HG03066 (cell line): ENCODE measurements around the gene PDK1.
"Not testable (repeated sequence)": the region's sequence is repeated elsewhere in the genome, so short reads cannot be mapped to it uniquely, and the experiment has no call there.

Source experiments
- ATAC-seq: cut with Tn5 transposase; IDR thresholded peaks from one replicate; pipeline ENCODE4 v1.9.1; 2021; ENCODE audit warnings: low read depth; ENCODE audit not compliant: unreplicated experiment

The PDK1 gene

DNA sequence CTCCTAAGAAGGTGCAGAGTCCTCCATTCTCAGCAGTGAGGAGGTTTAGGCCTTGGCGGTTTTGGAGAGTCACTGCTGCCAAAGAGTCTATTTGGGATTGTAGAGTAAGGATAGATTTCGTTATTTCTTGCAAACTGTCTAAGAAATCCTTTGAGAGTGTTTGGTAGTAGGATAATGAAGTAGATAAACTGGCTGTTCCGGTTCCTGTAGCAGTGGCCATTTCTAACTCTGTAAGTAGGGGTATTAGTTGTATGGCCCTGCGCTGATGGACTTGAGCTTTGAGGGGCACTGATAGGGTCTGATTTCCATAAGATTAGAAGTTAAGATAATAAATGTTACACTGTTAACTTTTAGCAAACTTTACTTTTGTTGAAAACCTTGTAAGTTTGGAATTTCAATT lies 35.5 kb downstream of the PDK1 start:
- ATAC-seq, result not testable (repeated sequence)

DNA sequence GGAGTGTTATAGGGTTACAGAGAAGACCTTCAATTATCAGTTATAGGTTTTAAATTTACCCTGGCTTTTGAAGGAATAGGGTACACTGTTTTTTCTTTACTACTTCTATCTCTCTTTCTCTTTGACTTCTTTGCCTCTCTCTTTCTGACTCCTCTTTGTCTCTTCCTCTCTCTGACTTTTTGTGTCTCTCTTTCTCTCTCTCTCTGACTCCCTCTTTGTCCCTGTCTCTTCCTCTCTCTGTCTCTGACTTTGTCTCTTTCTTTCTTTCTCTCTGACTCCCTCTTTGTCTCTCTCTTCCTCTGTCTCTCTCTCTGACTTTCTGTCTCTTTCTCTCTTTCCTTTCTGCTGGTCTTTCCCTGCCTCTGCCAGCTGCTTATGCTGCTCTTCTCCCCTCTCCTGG lies 36.3 kb downstream of the PDK1 start:
- not testable (repeated sequence) for ATAC-seq

DNA sequence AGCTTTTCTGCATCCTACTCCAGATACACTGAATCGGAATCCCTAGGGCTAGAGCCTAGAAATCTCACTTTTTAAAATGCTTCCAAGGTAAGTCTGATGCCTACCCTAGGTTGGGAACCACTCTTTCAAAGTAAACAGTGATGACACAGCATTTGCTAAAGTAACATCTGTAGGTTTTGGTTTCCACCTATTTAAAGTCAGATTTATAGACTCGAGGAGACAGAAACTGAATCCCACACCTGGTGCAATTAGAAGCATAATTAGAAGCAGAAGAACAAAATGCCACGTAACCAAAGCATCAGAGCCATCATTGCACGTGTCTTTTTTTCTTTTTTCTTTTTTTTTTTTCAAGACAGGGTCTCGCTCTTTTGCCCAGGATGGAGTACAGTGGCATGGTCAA lies 40.9 kb downstream of the PDK1 start:
- no peak for ATAC-seq

DNA sequence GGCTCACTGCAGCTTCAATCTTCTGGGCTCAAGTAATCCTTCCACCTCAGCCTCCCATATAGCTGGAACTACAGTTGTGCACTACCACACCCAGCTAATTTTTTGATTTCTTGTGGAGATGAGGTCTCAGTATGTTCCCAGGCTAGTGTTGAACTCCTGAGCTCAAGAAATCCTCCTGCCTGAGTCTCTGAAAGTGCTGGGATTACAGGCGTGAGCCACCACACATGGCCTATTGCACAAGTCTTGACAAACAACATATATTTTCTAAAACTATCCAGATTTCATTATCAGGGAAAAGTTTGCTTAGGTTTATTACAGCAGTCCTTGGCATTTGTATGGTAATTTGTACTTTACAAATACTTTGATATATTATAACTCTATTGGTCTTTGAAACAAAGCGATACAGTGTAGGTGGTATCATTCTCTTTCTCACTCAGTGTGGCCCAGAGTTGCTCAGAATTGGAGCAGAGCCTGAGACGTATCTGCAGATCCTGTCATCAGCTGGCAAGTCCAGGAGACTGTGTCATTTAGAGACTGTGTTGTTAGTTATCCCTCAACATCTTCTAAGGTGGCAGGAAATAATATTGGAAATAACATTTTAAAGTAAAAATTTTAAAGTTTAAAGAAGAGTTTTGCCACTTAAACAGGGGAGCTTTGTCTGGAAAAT lies 41.4 kb downstream of the PDK1 start:
- no peak for ATAC-seq

DNA sequence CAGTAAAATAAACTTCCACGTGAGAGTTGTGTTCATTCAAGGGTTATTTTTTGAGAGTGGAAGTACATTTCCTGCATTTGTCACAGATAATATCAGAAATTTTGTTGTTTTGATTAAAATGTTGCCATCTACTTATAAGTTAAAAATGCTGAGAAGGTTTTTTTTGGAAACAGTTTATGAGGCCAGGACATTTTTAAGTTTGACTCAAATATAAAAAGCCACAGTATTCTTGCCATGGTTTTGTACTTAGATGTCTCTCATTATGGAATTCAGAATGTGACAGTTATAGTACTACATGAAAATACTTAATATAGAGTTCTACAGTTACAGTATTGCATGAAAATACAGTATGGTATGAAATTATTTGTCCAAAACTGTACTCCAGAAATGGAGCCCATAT lies 44.1 kb downstream of the PDK1 start:
- no peak for ATAC-seq

DNA sequence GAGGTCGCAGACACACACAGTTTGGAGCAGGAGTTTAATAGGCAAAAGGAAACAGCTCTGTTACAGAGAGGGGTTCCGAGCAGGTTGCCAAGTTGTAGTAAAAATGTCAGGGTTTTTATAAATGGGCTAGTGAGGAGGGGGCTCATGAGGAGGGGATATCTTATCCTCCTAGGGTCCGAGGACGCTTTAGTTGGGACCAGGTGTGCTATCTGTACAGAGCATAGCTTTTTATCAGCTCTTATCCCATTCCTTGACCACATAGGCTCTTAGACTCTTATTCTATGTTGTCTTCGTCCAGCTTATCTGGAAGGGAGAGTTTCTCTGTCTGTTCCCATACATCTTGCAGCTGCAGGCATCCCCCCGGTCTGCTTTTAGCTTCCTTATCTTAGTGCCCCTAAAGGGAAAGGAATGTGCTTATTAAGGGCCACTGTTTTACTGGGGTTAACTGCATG lies 44.7 kb downstream of the PDK1 start:
- ATAC-seq, result no peak

DNA sequence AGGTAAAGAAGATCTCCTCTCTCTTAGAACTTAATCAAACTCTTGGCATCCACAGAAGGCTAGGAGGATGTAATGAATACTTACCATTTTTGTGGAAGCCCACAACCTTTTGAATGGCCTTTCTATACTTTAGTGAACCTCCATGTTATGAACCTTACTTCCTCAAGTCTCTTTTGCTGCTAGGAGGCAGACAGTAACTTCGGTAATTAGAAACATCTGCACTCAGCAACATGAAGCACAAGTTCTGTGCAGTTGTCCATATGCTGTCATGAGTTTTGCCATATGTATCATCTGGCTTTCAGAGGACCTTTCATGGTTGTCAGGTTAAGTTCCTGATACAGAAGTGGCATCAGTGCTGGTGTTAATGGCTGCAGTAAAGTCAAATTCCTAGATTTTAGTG lies 50.4 kb downstream of the PDK1 start:
- no peak for ATAC-seq

DNA sequence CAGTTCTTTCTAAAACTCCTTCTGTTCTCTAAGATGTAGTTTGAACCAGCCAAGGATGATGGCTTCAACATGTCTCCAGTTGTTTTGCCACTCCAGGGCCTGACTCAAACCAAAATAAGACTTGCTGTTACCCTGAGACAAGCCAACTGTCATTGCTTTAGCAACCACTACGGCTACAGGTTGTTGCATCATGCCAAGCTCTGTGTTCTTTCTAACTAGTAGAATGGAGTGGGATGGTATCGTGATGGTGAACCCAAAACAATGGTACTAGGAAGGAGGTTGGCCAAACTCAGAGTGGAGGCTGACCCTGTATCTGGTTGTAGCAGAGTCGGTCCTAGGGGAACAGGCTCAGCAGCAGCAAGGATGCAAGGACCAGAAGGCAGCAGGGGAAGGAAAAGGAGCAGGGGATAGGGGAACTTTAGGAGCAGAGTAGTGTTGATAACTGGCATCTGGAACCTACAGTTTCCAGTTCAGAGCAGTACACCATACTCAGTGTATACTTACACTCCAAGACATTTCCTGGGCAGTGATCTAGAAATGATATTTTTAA lies 51.6 kb downstream of the PDK1 start:
- no peak for ATAC-seq

DNA sequence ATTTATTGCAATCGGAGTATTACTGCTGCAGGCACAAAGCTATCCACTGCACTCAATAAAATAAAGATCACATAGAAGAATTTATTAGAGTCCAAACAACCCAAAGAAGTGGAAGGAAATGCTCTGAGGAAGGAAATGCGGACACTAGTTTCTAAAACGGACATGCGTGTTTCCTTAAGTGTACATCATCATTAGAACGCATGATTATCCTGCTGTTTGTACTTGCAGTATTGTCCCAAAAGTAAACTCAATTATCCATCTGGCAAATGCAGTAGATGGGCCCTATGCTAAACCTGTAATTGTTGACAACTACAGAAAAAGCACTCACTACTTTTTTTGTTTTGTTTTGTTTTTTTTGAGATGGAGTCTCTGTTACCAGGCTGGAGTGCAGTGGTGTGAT lies 53.6 kb downstream of the PDK1 start:
- no peak for ATAC-seq

DNA sequence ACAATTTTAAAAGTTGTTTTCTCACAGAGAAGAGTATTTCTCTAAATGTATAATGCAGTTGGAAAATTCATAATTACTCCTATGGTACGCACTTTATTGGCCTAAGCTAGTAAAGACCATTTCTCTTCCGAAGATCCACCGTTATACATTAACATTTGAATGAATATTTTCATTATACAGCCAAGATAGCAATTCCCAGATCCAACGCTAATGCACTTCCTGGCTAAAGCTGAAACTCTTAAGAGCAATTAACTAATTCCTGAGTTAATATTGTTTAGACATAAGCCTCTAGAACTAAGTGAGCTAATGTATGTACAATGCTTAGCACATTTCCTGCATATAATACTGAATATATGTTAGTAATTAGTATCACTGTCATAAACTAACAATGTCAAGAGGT lies 56.2 kb downstream of the PDK1 start:
- ATAC-seq, result no peak

DNA sequence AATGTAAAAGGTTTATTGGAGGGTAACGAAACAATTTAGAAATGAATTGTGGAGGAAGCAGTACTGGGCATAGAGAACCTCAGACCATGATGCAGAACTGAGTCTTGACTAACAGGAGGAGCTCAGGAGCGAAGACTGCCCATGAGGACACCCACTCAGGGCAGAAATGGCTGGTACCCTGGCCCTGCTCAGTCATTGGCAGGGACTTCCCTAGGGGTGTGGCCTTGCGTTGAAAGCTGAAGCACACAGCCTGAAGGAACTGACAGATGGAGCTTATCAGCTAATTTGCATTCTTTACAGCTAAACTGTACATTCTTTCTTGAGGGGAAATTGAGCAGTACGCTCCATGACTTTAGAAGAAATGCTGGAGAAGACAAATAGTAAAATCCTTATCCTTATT lies 57.1 kb downstream of the PDK1 start:
- no peak for ATAC-seq

DNA sequence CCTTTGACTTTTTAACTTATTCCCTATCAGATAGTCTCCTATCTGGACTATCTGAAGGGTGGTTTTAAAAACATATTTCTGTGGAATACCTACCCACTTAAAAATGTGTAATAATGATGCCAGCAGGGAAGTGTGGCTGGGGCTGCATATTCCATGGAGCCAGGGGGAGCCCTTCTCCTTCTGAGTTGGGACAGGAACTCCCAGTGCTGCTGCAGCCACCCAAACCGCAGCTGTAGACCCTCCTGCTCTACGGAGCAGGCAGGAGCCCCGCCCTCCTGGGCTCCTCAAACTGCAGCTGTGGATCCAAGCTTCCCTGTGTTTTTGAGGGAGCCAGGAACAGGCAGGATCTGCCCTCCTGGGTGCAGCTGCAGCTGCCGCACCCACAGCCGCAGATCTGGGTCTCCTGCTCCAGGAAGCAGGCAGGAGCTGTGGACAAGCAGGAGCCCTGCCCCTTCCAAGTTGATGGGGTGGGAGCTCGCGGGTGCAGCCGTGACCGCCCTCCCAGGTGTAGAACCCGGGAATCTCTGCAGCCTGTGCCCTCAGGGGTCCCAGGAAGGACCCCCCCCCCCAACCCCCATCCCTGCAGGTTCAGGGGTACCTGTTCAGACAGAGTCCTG lies 57.8 kb downstream of the PDK1 start:
- ATAC-seq, result no peak

DNA sequence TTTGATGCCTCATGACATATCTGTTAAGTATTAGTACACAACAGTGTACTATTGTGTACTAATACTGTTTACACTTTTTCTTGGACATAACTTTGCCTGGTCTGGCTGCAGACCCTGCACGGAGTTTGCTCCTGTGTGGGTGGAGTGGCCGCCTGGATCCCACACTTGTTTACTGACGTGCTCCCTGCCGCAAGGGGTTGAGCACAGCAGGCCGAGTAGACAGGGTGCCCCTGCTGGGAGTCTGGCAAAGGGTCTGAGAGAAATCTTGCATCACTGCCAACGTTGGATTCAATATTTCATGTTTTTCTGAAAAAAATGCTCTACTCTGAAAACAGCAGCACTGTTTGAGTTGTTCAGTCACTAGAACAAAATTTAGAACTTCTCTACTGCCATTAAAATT lies 59.0 kb downstream of the PDK1 start:
- no peak for ATAC-seq

DNA sequence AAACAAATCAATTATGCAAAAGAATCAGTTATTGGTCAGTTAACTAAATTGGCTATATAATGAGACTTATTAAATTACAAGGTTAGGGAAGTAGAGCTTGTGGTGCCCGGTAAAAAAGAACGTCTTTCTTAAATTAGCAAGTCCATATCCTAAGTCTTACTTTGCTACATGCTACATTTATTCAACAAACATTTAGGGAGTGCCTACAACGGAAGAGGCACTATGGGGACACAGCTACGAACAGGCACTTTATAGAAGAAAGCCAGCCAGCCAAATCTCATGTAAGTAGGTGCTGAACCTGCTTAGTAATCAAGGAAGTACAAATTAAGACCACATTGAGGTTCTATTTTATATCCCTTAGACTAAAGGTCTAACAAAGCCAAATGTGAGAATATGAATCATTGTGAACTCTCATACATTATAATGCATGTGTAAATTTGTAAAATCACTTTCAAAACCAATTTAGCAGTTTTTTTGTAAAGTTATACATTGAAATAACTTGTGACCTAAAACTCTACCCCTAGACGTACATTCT lies 59.9 kb downstream of the PDK1 start:
- no peak for ATAC-seq

DNA sequence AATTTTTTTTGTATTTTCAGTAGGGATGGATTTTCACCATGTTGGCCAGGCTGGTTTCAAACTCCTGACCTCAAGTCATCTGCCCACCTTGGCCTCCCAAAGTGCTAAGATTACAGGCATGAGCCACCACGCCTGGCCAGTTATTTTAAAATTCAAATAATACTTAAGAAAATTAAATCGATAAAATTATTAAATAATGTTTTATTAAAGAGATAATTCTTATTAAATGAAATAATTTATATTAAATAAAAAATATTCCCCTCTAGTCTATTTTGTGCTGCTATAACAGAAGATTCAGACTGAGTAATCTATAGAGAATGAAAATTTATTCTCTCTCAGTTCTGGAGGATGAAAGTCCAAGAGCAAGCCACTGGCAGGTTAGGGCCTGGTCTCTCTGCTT lies 61.2 kb downstream of the PDK1 start:
- no peak for ATAC-seq

DNA sequence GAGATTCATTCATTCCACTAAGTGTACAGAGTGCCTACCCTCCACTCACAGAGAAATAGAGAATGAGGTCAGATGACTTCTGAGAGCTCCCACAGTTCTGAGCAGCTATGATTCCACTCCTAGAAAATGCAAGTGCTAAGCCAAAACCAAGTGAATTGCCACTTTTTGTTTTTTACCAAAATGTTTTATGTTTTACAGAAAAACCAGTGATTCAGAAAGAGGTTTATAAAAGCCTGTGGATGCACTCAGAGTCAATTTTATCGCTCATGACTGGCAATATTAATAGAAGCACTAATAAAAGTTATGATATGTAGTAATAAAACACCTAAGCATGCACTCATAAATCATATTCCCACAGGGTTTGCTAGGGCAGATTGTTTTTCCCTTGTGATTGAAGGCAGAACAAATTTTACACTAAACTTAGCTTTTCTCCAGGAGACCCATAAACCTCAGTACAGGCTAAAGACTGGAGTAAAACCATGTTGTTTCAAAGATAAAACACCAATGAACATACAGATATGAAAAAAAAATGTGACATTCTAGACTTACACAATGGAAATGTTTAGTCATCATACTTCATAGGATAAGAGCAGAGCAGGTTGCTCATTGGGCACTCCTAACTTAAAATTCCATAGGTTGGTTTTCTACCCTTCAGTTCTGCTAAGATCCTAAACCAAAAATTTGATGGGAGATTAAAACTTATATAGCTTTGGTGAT lies 67.5 kb downstream of the PDK1 start:
- no peak for ATAC-seq

DNA sequence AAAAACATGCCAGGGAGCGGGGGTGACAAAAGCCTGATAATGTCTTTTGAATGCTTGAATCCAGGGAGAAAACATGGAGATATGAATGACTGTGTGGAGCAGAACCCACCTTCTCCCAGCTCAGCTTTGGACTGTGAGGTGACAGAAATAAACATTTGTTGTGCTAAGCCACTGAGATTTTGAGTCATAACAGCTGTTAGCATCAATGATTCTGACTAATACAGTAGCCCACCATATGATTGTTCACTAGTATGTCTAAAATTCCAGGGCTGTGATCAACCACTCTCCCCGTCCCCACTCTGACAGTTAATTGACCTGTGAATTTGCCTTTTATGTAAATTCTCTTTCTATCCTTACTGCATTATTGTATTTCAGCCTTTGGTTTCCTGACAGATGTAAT lies 69.1 kb downstream of the PDK1 start:
- no peak for ATAC-seq

DNA sequence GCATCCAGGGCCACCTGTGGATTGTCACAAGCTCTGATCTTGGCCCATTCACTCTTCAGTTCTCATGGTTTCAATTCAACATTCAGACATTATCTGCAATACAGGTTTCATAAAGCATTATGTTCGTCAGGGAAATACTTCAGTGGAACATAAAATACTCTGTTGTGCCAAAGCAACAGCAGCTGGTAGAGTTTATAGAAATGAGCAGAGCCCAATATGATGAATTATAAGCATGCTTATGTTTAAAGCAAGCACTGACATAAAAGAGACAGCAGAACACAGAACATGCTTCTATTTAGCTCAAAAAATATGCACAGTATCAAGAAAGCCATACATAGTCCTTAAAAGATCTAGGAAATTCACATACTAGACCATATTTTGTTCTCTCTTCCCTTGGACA lies 71.3 kb downstream of the PDK1 start:
- ATAC-seq, result no peak

DNA sequence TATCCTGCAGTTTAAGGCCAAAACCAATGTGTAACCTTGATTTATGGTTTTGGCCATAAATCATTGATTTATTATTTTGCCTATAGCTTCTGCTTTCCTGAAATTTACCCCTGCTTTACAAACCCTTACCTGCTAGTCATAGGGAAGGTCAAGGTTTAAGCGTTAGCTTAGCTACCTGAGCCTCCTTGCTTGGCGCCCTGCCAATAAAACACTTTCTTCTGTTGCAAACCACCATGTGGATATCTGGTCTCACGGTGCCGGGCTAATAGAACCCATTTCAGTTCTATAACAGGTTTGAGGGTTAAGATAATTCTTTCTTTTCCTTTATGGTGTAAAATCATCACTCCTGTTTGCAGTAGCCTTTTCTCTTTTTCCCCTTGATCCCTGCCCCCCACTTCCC lies 72.2 kb downstream of the PDK1 start:
- ATAC-seq, result no peak

DNA sequence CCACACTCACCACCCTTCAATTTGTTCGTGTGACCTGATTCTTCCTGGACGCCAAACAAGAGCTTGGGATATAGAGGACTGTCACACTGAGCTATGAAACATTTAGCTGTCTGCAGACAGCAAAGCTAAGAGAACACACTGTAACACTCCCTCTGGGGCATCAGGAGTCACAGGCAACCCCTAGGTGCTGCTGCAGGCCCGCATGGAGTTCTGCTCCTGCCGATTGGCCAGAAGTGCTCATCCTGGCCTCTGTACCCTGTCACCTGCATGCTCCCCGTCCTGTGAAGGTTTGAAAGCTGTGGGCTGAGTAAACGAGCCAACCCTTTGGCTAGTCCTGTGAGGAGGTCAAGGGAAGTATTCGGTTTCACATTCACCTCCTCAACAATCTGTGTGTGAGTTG lies 73.7 kb downstream of the PDK1 start:
- no peak for ATAC-seq

DNA sequence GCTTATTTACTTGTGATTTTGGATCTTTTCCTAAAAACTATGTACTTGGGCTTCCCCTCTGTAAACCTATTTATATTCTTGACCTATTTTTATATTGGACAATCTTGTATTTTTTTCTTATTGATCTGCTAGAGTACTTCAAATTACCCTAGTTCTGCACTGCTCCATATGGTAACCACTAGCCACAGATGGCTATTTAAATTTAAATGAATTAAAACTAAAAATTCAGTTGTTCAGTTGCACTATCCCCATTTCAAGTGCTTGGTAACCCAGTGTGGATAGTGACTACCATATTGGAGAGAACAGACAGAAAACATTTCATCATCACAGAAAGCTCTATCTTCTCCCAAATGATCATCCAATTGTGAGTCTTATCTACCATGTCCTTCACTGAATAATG lies 74.3 kb downstream of the PDK1 start:
- no peak for ATAC-seq
